Kidney epithelial cell (primary cell): ENCODE results near the gene RAPGEF6. TPM values are rescaled to one million over a fixed set of nuclear protein-coding genes. Genes with fewer than 3 reads are reported as not detected.

Experiments
- DNase-seq: peaks from one replicate; pipeline ENCODE4 v3.0.0-alpha.2; 2010; ENCODE audit warnings: low read depth
- H3K27me3 ChIP-seq: 2 replicates; pipeline ENCODE4 v1.6.0; 2011; ENCODE audit warnings: low read length; ENCODE audit not compliant: control insufficient read depth, insufficient read depth
- H3K36me3 ChIP-seq: 2 replicates; pipeline ENCODE4 v1.5.1; 2011; ENCODE audit warnings: low read length; ENCODE audit not compliant: control insufficient read depth, insufficient read depth
- H3K4me3 ChIP-seq: 2 replicates; pipeline ENCODE4 v1.5.1; 2011; ENCODE audit warnings: low read depth, mild to moderate bottlenecking, control low read depth, low read length
- total RNA-seq: library from RNA; depleted of rRNA; stranded (reverse); fragments of >200 nt; gene quantifications from 2 replicates; pipeline ENCODE4 v1.2.3, GENCODE V29; 2015
- TF ChIP-seq, protein P1 (sequence below): IDR thresholded peaks from 2 replicates; pipeline ENCODE4 v1.5.1; 2011; ENCODE audit warnings: mild to moderate bottlenecking, moderate library complexity, low read length, control low read depth, inconsistent platforms; ENCODE audit not compliant: insufficient read depth, poor library complexity, severe bottlenecking

Gene RAPGEF6
- total RNA-seq, 1 donor from 2014 or later: 10.0 TPM

DNA sequence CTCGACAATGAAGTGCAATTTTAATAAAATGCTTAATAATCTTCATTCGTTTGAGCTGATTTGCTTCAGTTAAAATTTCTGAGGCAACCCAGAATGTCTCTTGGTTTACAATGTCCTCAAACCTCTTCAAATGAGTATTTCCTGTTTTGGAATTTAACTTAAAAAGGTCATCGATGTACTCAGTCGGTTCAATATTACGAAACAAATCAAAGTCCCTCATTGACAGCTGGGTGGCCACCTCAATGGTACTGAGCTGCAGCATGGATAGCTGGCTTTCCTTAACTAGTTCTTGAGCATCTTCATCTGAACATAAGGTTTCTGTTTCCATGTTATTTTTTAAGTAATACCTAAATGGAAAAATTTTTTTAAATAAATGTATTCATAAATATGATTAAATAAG is 173.3 kb downstream of the RAPGEF6 start:
- TF ChIP-seq, protein P1, sequence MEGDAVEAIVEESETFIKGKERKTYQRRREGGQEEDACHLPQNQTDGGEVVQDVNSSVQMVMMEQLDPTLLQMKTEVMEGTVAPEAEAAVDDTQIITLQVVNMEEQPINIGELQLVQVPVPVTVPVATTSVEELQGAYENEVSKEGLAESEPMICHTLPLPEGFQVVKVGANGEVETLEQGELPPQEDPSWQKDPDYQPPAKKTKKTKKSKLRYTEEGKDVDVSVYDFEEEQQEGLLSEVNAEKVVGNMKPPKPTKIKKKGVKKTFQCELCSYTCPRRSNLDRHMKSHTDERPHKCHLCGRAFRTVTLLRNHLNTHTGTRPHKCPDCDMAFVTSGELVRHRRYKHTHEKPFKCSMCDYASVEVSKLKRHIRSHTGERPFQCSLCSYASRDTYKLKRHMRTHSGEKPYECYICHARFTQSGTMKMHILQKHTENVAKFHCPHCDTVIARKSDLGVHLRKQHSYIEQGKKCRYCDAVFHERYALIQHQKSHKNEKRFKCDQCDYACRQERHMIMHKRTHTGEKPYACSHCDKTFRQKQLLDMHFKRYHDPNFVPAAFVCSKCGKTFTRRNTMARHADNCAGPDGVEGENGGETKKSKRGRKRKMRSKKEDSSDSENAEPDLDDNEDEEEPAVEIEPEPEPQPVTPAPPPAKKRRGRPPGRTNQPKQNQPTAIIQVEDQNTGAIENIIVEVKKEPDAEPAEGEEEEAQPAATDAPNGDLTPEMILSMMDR: no peak

DNA sequence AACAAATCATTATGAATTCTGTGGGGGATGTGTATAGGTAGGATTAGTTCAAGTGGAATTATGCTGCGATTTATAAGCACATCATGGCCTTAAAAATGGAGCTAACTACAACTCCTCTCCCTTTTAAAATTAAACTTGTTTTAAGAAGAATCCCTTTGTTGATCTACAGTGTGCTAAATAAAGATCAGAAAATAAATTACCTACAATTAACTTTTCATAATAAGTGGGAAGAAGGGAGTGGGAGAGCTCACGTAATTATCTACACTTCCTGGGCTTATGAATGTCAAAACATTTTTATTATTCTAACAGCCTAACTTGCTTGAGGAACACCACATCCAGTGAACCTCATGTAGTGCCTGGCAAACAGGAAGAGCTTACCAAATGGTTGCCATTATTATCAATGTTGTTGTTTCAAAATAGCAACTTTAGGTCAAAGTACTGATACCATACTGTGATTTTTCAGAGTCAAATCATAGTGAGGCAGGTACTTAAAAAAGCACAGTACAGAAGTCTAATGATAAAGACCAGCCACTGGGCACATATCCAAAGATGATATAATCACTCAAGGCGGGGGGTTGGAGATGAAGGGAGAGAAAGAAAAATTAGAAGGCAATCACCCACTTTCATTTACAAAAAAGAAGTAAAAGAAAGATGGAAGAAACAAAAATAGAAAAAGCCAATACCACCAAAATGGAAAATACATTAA is 174.0 kb downstream of the RAPGEF6 start:
- TF ChIP-seq, protein P1: no peak
- no peak for DNase-seq
- H3K4me3 ChIP-seq: no peak overlapping the region
- no peaks in the 10 kb centered on the region for H3K36me3 ChIP-seq
- no peaks in the 10 kb centered on the region for H3K27me3 ChIP-seq

More for the DNA sequence above, 173.3 kb downstream of the RAPGEF6 start:
- no peak overlapping the region for H3K4me3 ChIP-seq
- no peaks in the 10 kb centered on the region for H3K27me3 ChIP-seq
- no peak for DNase-seq
- no peaks in the 10 kb centered on the region for H3K36me3 ChIP-seq

DNA sequence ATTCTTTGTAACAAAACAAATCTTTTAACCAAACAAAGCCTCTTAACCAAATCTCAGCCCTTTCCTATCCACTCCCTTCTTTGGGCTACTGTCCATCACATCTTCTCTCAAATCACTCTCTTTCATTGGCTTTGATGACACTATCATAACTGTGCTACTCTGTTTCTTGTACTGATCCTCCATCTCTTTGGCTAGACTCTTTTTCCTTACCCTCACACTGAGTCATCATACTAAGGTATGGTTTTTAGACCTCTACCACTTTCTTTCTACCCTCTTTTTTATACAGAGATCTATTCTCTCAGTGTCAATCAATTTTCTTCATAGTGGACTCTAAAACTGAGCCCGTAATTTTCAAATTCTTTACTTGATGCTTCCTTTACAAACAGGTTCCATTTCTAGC is 174.9 kb downstream of the RAPGEF6 start:
- DNase-seq: no peak
- H3K36me3 ChIP-seq: no peaks in the 10 kb centered on the region
- H3K27me3 ChIP-seq: no peaks in the 10 kb centered on the region
- no peak overlapping the region for H3K4me3 ChIP-seq
- TF ChIP-seq, protein P1: no peak

DNA sequence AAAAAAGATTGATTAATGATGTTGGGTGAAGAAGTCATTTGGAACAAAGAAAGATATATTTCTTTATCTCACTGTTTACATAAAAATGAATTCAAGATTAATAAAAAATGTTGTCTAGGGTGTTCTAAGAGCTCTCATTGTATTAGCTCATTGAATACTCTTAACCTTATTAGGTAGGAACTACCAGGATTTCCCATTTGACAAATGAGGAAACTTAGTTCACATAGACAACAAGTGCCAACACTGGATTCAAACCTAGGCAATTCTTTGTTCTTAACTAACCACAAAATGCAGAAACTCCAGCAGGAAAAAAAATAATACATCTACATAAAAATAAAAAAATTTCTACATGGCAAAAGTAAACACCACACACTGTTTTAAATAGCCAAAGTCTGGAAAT is 175.8 kb downstream of the RAPGEF6 start:
- Histone ChIP-seq H3K4me3 (no peak overlapping the region), H3K36me3 (no peaks in the 10 kb centered on the region), H3K27me3 (no peaks in the 10 kb centered on the region)
- TF ChIP-seq, protein P1: no peak
- no peak for DNase-seq

DNA sequence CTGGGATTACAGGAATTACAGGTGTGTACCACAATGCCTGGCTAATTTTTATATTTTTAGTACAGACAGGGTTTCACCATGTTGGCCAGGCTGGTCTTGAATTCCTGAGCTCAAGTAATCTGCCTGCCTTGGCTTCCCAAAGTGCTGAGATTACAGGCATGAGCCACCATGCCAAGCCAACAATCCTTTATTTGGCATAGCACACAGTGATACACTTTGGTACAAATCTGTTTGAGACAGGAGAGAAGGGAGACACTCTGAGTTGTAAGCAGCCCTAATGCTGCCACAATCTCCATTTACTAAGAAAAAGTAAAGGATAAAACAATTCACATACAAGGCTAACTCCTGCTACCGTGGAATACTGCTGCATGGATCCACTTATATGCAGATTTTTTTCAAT is 177.8 kb downstream of the RAPGEF6 start:
- Histone ChIP-seq H3K27me3 (no peaks in the 10 kb centered on the region), H3K4me3 (no peak overlapping the region), H3K36me3 (no peaks in the 10 kb centered on the region)
- no peak for DNase-seq
- TF ChIP-seq, protein P1: no peak

DNA sequence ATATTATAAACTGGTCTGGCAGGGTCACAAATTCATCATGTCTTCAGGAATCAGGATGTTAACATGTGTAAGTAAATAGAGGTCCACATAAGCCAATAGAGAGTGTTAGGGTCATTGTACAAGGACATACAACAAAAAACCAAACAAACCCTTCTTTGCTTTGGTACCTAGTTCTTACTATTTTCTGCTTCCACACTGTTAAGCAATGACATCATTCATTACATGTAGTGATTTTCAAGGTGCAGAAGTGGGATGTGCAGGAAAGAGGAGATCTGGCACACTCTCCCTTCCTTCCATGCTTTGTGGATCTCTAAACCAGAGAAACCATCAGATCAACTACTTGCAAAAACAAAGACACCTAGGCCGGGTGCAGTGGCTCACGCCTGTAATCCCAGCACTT is 184.1 kb downstream of the RAPGEF6 start:
- no peak for DNase-seq
- Histone ChIP-seq H3K4me3 (no peak overlapping the region), H3K36me3 (peaks cover 1% of the 10 kb centered on the region), H3K27me3 (no peaks in the 10 kb centered on the region)
- TF ChIP-seq, protein P1: no peak
